Mononuclear cell (primary cell): Measurements from ENCODE around the gene PCYT1A. TPM values are rescaled to one million over a fixed set of nuclear protein-coding genes. Genes with fewer than 3 reads are reported as not detected.

Source experiments
- H3K27me3 ChIP-seq: 2 replicates; pipeline ENCODE4 v1.6.0; 2011; ENCODE audit warnings: low read length, control low read depth; ENCODE audit not compliant: insufficient read depth
- H3K4me1 ChIP-seq: 2 replicates; pipeline ENCODE4 v1.5.1; 2011; ENCODE audit warnings: mild to moderate bottlenecking, low read length, control low read depth; ENCODE audit not compliant: insufficient read depth
- H3K4me3 ChIP-seq: 2 replicates; pipeline ENCODE4 v1.5.1; 2011; ENCODE audit warnings: mild to moderate bottlenecking, low read length, moderate library complexity
- H3K9me3 ChIP-seq: 2 replicates; pipeline ENCODE4 v1.5.1; 2011; ENCODE audit warnings: low read depth, mild to moderate bottlenecking, control low read depth, low read length
- total RNA-seq: library from RNA; depleted of rRNA; stranded (reverse); fragments of >200 nt; gene quantifications from one replicate; pipeline ENCODE4 v1.2.3, GENCODE V29; 2012

The PCYT1A gene
- total RNA-seq, 1 donor: 73.5 TPM

- Histone ChIP-seq H3K9me3 (no peaks in the 10 kb centered on the region), H3K27me3 (no peaks in the 10 kb centered on the region), H3K4me3 (no peak overlapping the region), H3K4me1 (peaks cover 24% of the 10 kb centered on the region)
These were observed 85.0 kb downstream of the PCYT1A start for GRCh38 chr3:196202516-196202970.

- no peak overlapping the region for H3K4me3 ChIP-seq
- no peaks in the 10 kb centered on the region for H3K9me3 ChIP-seq
- H3K27me3 ChIP-seq: no peaks in the 10 kb centered on the region
- H3K4me1 ChIP-seq: peaks cover 40% of the 10 kb centered on the region
These were observed 88.5 kb downstream of the PCYT1A start for GRCh38 chr3:196198771-196199753.

- no peaks in the 10 kb centered on the region for H3K9me3 ChIP-seq
- peaks cover 41% of the 10 kb centered on the region for H3K4me1 ChIP-seq
- H3K27me3 ChIP-seq: no peaks in the 10 kb centered on the region
- H3K4me3 ChIP-seq: no peak overlapping the region
These were observed 89.3 kb downstream of the PCYT1A start for GRCh38 chr3:196198081-196198675.

GRCh38 chr3:196197524-196197923 lies 90.0 kb downstream of the PCYT1A start:
- H3K27me3 ChIP-seq: no peaks in the 10 kb centered on the region
- peaks cover 41% of the 10 kb centered on the region for H3K4me1 ChIP-seq
- H3K4me3 ChIP-seq: no peak overlapping the region
- no peaks in the 10 kb centered on the region for H3K9me3 ChIP-seq

GRCh38 chr3:196195664-196196265 lies 91.8 kb downstream of the PCYT1A start:
- no peak overlapping the region for H3K4me3 ChIP-seq
- H3K9me3 ChIP-seq: no peaks in the 10 kb centered on the region
- H3K4me1 ChIP-seq: peaks cover 53% of the 10 kb centered on the region
- no peaks in the 10 kb centered on the region for H3K27me3 ChIP-seq

- peaks cover 55% of the 10 kb centered on the region for H3K4me1 ChIP-seq
These were observed 93.0 kb downstream of the PCYT1A start for GRCh38 chr3:196194542-196194915.

GRCh38 chr3:196193736-196194541 lies 93.6 kb downstream of the PCYT1A start:
- H3K4me3 ChIP-seq: no peak overlapping the region
- no peaks in the 10 kb centered on the region for H3K9me3 ChIP-seq
- H3K27me3 ChIP-seq: no peaks in the 10 kb centered on the region
- H3K4me1 ChIP-seq: peaks cover 55% of the 10 kb centered on the region

More at GRCh38 chr3:196194542-196194915, 93.0 kb downstream of the PCYT1A start:
- H3K4me3 ChIP-seq: no peak overlapping the region
- H3K9me3 ChIP-seq: no peaks in the 10 kb centered on the region
- H3K27me3 ChIP-seq: no peaks in the 10 kb centered on the region

GRCh38 chr3:196193133-196193735 lies 94.3 kb downstream of the PCYT1A start:
- Histone ChIP-seq H3K4me1 (peaks cover 55% of the 10 kb centered on the region), H3K4me3 (no peak overlapping the region), H3K9me3 (no peaks in the 10 kb centered on the region), H3K27me3 (no peaks in the 10 kb centered on the region)

- H3K4me3 ChIP-seq: no peak overlapping the region
These were observed 94.9 kb downstream of the PCYT1A start for GRCh38 chr3:196192524-196193051.

GRCh38 chr3:196192036-196192523 lies 95.4 kb downstream of the PCYT1A start:
- Histone ChIP-seq H3K4me3 (no peak overlapping the region), H3K9me3 (no peaks in the 10 kb centered on the region), H3K27me3 (no peaks in the 10 kb centered on the region), H3K4me1 (peaks cover 59% of the 10 kb centered on the region)

More at GRCh38 chr3:196192524-196193051, 94.9 kb downstream of the PCYT1A start:
- H3K27me3 ChIP-seq: no peaks in the 10 kb centered on the region
- H3K9me3 ChIP-seq: no peaks in the 10 kb centered on the region
- H3K4me1 ChIP-seq: peaks cover 55% of the 10 kb centered on the region

GRCh38 chr3:196189566-196190347 lies 97.8 kb downstream of the PCYT1A start:
- Histone ChIP-seq H3K27me3 (no peaks in the 10 kb centered on the region), H3K4me1 (peaks cover 56% of the 10 kb centered on the region), H3K9me3 (no peaks in the 10 kb centered on the region), H3K4me3 (no peak overlapping the region)

GRCh38 chr3:196186651-196187573 lies 100.6 kb downstream of the PCYT1A start:
- Histone ChIP-seq H3K27me3 (no peaks in the 10 kb centered on the region), H3K4me3 (no peak overlapping the region), H3K9me3 (no peaks in the 10 kb centered on the region), H3K4me1 (peaks cover 44% of the 10 kb centered on the region)
